ENCODE results near the gene CD70.
"Not testable (repeated sequence)": the region's sequence is repeated elsewhere in the genome, so short reads cannot be mapped to it uniquely, and the experiment has no call there.

CD70 gene

GRCh38 chr19:6568816-6569215 lies 22.1 kb downstream of the CD70 start:
- no peak for DNase-seq

DNA sequence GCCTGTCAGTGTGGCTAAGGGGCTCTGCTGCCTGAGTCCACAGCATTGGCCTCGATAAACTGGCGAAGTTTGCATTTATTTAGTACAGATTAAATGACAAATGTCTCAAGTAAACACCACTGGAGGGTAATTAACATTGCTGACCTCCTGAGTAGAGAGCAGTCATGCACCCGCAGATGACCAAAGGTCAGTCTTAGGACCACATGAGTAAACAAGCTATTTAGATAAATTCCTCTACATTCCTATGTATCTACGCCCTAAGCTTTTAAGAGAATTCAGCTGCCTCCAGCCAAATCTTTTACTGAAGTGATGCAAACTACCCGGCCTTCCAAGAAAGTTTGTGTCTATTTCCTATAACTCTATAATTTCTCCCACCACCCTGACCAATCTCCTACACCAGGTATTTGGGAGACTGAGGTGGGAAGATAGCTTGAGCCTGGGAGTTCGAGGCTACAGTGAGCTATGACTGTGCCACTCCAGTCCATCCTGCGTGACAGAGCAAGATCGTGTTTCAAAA lies 22.9 kb downstream of the CD70 start:
- DNase-seq, result no peak

DNA sequence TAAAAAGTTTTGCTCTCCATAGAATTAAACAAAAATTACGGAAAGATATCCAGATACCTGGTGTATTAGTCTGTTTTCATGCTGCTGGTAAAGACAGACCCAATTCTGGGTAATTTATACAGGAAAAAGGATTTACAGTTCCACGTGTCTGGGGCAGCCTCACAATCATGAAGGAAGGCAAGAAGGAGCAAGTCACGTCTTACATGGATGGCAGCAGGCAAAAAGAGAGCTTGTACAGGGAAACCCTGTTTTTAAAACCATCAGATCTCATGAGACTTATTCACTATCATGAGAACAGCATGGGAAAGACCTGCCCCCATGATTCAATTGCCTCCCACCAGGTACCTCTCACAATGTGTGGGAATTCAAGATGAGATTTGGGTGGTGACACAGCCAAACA lies 24.2 kb downstream of the CD70 start:
- DNase-seq, result not testable (repeated sequence)

GRCh38 chr19:6564393-6564792 lies 26.6 kb downstream of the CD70 start:
- no peak for DNase-seq

GRCh38 chr19:6562437-6562836 lies 28.5 kb downstream of the CD70 start:
- not testable (repeated sequence) for DNase-seq

DNA sequence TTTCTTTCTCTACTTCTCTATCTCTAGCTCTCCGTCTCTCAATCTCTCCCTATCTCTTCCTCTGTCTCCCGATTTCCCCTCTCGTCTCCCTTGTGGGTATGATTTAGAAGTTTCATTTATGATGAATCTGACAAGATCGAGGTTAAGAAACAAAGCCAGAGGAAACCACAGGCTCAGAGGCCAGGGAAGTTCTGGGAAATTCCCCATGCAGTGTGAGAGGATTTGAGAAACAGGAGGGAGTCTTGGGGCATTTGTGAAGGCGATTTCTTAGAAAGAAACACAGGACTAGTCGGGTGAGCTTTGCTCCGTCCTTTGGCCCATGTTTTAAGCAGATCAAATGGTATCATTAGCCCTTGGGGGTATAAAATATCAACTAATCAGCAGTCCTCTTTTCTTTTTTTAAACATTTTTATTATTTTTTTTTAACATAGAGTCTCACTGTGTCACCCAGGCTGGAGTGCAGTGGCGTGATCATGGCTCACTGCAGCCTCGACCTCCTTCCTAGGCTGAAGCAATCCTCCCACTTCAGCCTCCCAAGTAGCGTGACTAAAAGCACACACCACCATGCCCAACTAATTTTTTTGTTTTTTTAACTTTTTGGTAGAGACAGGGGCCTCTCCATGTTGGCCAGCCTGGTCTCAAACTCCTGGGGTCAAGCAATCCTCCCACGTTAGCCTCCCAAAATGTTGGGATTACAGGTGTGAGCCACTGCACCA lies 34.3 kb downstream of the CD70 start:
- DNase-seq, result no peak

GRCh38 chr19:6556043-6556449 lies 34.9 kb downstream of the CD70 start:
- no peak for DNase-seq

DNA sequence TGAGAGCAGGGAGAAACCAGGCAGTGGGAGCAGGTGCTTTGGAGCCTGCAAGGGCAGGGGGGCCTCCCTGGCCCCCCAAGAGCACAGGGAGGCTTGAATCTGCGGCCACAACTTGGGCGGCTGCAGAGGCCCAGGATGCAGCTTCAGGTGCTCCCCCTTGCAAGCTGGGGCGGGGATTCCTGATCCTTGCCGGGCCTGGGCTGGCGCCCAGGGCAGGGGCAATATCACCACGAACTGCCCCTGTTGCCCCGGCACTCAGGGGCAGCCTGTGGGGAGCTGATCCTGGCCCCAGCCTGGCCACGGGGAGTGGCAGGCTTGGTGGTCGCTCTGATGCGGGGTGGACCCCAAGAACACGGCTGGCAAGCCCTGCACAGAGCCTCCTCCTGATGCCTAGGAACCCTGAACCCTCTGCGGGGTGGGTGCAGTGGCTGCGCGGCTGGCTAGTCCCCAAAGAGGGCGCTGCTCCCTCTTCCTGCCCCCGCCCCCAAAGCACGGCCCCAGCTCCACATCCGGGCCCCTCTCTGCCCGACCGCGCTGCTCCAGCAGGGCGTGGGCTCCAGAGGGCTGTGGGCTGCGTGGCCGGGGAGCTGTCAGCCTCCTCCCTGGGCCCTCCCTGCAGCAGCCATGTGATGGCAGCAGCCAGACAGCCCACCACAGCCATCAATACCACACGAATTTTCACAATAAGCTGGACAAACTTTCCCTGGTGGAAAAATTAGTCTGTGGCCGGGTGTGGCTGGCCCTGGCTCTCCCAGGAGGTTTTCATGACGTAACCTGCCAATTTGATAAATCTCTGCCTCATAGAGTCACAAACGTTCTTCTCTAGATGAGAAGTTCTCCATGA lies 39.1 kb downstream of the CD70 start:
- no peak for DNase-seq

DNA sequence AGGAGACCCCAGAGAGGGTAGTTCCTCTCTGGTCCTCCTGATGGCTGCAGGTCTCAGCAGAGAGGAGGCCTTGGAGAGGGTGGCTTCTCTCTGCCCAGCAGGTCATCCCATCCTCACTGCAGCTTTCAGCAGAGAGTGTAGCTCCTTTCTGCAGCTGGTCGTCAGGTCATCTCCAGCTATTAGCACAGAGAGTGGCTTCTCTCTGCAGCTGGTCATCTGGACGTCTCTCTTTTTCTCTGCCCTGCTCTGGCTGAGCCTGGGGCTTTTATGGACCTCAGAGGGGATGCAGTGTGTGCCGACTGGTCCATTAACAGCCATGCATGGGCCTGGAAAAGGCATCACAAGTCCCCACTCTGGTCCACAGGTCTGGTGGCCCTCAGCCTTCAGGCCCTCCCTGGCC lies 39.9 kb downstream of the CD70 start:
- DNase-seq, result no peak

DNA sequence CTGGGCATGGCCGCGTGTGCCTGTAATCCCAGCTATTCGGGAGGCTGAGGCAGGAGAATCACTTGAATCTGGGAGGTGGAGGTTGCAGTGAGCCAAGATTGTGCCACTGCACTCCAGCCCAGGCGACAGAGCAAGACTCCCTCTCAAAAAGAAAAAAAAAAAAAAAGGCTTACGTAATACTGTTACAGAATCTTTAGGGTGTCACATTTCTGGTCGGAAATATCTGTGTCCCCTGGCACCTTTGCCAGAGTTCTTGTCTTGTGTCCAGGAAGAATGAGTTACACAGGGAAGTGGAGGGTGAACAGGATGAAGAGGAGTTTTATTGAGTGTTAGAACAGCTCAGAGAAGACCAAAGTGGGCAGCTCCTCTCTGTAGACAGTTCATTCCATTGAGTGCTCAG lies 40.3 kb downstream of the CD70 start:
- DNase-seq, result not testable (repeated sequence)

DNA sequence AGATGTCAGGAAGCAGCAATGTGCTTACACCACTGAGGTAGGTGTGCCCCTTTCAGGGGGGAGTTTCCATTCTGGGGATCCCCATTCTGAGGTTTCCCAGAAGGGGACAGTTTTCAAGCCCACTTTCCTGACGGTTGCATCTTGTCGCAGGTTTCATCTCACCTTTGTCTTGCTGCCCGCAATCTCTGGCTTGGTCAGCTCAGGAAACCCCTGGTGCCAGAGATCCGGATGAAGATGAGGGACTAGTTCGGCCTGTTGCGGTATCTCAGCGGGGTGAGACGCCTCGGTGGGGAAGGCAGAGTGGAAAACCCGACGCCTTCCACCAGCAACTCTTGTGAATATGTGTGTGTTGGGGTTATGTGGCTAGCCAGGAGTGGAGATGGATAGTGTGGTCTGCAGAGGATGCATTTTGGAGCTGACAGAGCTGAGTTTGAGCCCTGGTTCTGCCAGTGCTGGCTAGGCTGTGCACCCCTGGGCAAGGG lies 47.0 kb downstream of the CD70 start:
- DNase-seq, result no peak

DNA sequence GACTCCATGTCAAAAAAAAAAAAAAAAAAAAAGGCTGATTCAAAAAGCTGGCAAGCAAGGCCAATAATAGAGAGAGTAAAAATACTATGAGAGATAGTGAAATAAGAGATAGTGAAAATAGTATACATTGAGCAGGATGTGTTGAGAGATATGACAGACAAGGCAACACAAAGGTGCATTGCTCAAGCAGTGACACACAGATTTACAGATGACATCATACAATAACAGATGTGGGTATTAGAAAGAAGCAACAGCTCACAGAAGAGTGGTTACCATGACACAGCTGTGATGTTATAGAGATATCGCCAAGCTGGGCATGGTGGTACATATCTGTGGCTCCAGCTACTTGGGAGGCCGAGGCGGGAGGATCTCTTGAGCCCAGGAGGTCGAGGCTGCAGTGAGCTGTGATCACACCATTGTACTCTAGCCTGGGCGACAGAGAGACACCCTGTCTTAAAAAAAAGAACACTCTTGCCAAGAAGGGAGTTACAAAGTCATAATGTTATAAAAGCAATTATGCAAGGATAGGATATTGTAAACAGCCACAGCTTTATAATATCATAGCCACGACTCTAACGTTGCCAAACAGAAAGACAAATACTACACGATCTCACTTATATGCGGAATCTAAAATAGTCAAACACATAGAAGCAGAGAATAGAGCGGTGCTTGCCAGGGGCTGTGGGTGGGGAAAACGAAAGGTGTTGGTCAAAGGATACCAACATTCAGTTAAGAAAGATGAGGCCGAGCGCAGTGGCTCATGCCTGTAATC lies 49.8 kb downstream of the CD70 start:
- DNase-seq, result no peak

DNA sequence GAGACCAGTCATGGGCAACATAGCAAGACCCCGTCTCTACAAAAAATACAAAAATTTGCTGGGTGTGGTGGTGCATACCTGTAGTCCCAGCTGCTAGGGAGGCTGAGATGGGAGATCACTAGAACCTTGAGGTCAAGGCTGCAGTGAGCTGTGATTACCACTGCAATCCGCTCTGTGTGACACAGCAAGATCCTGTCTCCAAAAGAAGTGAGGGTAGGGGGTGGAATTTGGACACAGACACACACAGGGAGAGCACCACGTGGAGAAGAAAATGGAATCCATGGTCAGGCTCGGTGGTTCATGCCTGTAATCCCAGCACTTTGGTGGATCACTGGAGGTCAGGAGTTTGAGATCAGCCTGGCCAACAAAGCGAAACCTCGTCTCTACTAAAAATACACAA lies 51.4 kb downstream of the CD70 start:
- no peak for DNase-seq

All from retina (tissue), 1 donor.